Neural crest cell (in vitro differentiated cells): ENCODE measurements around the gene UGT1A8. TPM values are rescaled to one million over a fixed set of nuclear protein-coding genes. Genes with fewer than 3 reads are reported as not detected.

Experiments used
- DNase-seq: peaks from one replicate; pipeline ENCODE4 v3.0.0; 2021; ENCODE audit warnings: low read depth, mixed read lengths, low spot score
- H3K27ac Mint-ChIP-seq: one replicate; pipeline ENCODE4 v1.8.0; 2021; ENCODE audit warnings: mild to moderate bottlenecking, mixed read lengths; ENCODE audit not compliant: unreplicated experiment
- H3K27me3 Mint-ChIP-seq: 2 replicates; pipeline ENCODE4 v1.8.0; 2021; ENCODE audit warnings: low read depth, mild to moderate bottlenecking, mixed read lengths
- H3K36me3 Mint-ChIP-seq: 2 replicates; pipeline ENCODE4 v1.8.0; 2021; ENCODE audit warnings: low read depth, mild to moderate bottlenecking, mixed read lengths
- H3K4me1 Mint-ChIP-seq: 2 replicates; pipeline ENCODE4 v1.8.0; 2021; ENCODE audit warnings: mixed read lengths
- H3K4me3 Mint-ChIP-seq: one replicate; pipeline ENCODE4 v1.8.0; 2021; ENCODE audit warnings: mild to moderate bottlenecking, mixed read lengths
- H3K9me3 Mint-ChIP-seq: 2 replicates; pipeline ENCODE4 v1.8.0; 2021; ENCODE audit warnings: mixed read lengths
- total RNA-seq: library from RNA; stranded (reverse); gene quantifications from 2 replicates; pipeline ENCODE4 v1.2.1, GENCODE V29; 2021
- TF ChIP-seq, protein P1 (sequence below): fragments of 200-600 bp; sonication (generic); conservative IDR thresholded peaks from 2 replicates; pipeline ENCODE4 v1.5.0; 2021; ENCODE audit warnings: antibody characterized with exemption, mild to moderate bottlenecking

UGT1A8 gene
- total RNA-seq, 1 donor from 2014 or later: not detected

GRCh38 chr2:233791151-233791882 is 173.9 kb downstream of the UGT1A8 start:
- TF ChIP-seq, protein P1, sequence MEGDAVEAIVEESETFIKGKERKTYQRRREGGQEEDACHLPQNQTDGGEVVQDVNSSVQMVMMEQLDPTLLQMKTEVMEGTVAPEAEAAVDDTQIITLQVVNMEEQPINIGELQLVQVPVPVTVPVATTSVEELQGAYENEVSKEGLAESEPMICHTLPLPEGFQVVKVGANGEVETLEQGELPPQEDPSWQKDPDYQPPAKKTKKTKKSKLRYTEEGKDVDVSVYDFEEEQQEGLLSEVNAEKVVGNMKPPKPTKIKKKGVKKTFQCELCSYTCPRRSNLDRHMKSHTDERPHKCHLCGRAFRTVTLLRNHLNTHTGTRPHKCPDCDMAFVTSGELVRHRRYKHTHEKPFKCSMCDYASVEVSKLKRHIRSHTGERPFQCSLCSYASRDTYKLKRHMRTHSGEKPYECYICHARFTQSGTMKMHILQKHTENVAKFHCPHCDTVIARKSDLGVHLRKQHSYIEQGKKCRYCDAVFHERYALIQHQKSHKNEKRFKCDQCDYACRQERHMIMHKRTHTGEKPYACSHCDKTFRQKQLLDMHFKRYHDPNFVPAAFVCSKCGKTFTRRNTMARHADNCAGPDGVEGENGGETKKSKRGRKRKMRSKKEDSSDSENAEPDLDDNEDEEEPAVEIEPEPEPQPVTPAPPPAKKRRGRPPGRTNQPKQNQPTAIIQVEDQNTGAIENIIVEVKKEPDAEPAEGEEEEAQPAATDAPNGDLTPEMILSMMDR: no peak
- Mint-ChIP-seq H3K27ac (no peak overlapping the region), H3K27me3 (no peaks in the 10 kb centered on the region), H3K9me3 (no peaks in the 10 kb centered on the region), H3K4me3 (no peak overlapping the region), H3K4me1 (no peaks in the 10 kb centered on the region), H3K36me3 (no peaks in the 10 kb centered on the region)
- DNase-seq: no peak

DNA sequence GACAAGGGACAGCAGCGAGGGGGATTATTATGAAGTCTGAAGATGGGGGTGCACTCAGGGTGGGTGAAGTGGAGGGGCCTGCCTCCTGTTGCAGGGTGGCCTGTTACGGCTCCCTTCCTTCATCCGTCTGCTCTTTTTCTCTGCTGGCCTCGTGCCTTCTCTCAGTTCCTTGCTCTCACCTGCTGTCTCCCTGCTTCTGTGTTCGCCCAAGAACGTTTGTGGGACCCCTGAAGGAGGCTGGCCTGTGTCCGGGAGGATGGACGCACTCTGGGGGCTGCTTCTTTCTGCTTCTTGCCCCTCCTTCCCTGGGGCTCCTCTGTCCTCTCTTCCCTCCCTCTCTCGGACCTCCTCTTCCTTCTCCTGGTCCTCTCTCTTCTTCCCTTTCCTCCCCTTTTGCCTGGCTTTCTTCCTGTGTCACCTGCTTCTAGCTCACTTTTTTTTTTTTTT is 174.5 kb downstream of the UGT1A8 start:
- Mint-ChIP-seq H3K27me3 (no peaks in the 10 kb centered on the region), H3K4me3 (no peak overlapping the region), H3K4me1 (no peaks in the 10 kb centered on the region), H3K9me3 (no peaks in the 10 kb centered on the region), H3K27ac (peak overlapping the region; percentile 50), H3K36me3 (no peaks in the 10 kb centered on the region)
- DNase-seq: no peak
- TF ChIP-seq, protein P1: no peak

DNA sequence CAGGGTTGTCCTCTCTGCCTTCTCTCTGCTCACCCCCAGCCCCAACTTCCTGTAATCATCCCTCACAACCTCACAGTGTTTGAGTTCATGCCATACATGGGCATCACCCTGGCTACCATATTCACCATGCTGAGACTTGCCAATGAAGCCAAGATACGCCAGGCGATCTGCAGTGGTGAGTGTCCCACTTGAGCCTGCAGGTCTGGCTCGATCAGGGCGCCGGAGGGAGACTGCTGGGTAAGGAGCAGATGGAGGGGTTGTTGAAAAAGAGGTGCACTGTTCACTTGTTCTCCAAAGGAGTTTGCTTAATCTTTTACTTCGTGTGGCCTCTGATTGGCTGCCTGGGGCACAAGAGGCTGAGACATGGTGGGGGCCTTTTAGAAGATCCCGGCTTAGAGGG is 175.3 kb downstream of the UGT1A8 start:
- Mint-ChIP-seq H3K4me3 (no peak overlapping the region), H3K4me1 (no peaks in the 10 kb centered on the region), H3K36me3 (no peaks in the 10 kb centered on the region), H3K27me3 (no peaks in the 10 kb centered on the region), H3K27ac (no peak overlapping the region), H3K9me3 (no peaks in the 10 kb centered on the region)
- TF ChIP-seq, protein P1: no peak
- no peak for DNase-seq

- Mint-ChIP-seq H3K4me1 (no peaks in the 10 kb centered on the region), H3K4me3 (no peak overlapping the region), H3K27ac (no peak overlapping the region), H3K27me3 (no peaks in the 10 kb centered on the region), H3K9me3 (no peaks in the 10 kb centered on the region), H3K36me3 (no peaks in the 10 kb centered on the region)
- DNase-seq: no peak
- TF ChIP-seq, protein P1: no peak
Observed at GRCh38 chr2:233793465-233794127, 176.2 kb downstream of the UGT1A8 start.

- Mint-ChIP-seq H3K36me3 (no peaks in the 10 kb centered on the region), H3K4me1 (no peaks in the 10 kb centered on the region), H3K4me3 (no peak overlapping the region), H3K27ac (no peak overlapping the region), H3K27me3 (no peaks in the 10 kb centered on the region), H3K9me3 (no peaks in the 10 kb centered on the region)
- TF ChIP-seq, protein P1: no peak
- DNase-seq: no peak
Observed at GRCh38 chr2:233794128-233794658, 176.8 kb downstream of the UGT1A8 start.
